Measurements from ENCODE around the gene POPDC2. TPM values are rescaled to one million over a fixed set of nuclear protein-coding genes. Genes with fewer than 3 reads are reported as not detected.

Gene POPDC2
- total RNA-seq, 1 experiment from 2014 or later, result 0.37 TPM

DNA sequence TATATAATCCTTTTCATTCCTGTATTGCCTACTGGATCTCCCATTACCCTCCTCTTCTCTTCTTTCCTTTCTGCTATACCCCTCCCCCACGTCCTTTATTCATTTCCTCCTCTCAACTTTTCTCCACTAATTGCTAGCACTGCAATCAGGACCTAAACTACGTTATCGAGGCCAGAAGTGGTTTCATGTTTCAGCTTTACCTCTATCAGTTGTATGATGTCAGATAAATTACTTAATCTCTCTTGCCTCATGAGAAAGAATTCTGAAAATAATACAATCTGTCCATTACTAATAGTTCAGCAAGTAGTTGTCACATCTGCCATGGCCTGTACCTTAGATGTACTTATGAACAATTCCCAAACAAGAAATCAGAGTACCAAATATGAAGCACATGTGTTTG, 10.6 kb downstream of the POPDC2 start:
- Histone ChIP-seq H4K91ac (ENCODE audit: insufficient read length, low read depth, low read length) (no peak overlapping the region), H3K27me3 (ENCODE audit: insufficient read depth, low read length) (no peaks in the 10 kb centered on the region), H2BK12ac (ENCODE audit: insufficient read length, low read depth, low read length) (no peak overlapping the region), H3K9ac (ENCODE audit: extremely low read depth, insufficient read length, low read length) (no peak overlapping the region), H2BK5ac (ENCODE audit: insufficient read length, low read length) (no peak overlapping the region), H4K5ac (ENCODE audit: insufficient read length, low read depth, low read length) (no peak overlapping the region), H3K4me2 (ENCODE audit: insufficient read depth, insufficient read length, low read length) (no peak overlapping the region), H3T11ph (ENCODE audit: low read length) (no peak overlapping the region), H3K9me3 (ENCODE audit: control insufficient read depth, low read depth, low read length) (no peaks in the 10 kb centered on the region), H3K18ac (ENCODE audit: insufficient read length, low read depth, low read length) (no peak overlapping the region), H3K79me1 (ENCODE audit: insufficient read depth, low read depth, low read length, poor library complexity, severe bottlenecking) (no peaks in the 10 kb centered on the region), H3K4ac (ENCODE audit: low read depth, low read length) (no peak overlapping the region), H2AFZ (ENCODE audit: low read length) (no peak overlapping the region), H4K8ac (replicated peaks; ENCODE audit: insufficient read length, low read depth, low read length) (no peak overlapping the region), H2BK20ac (ENCODE audit: low read depth, low read length, poor library complexity, severe bottlenecking) (no peak overlapping the region), H3K27ac (ENCODE audit: insufficient read length, low read depth, low read length) (no peak overlapping the region), H2AK5ac (ENCODE audit: insufficient read length, low read length) (no peak overlapping the region), H3K23ac (ENCODE audit: insufficient read length, low read depth, low read length) (no peak overlapping the region), H3K23me2 (ENCODE audit: insufficient read length, low read depth, low read length, poor library complexity, severe bottlenecking) (no peaks in the 10 kb centered on the region), H3K79me2 (ENCODE audit: insufficient read depth, low read length) (no peaks in the 10 kb centered on the region), H4K20me1 (ENCODE audit: control insufficient read depth, insufficient read depth, insufficient read length) (no peaks in the 10 kb centered on the region), H2BK15ac (ENCODE audit: low read depth, low read length) (no peak overlapping the region), H3K56ac (ENCODE audit: insufficient read length, low read depth, low read length) (no peak overlapping the region), H2BK120ac (ENCODE audit: low read depth, low read length, poor library complexity, severe bottlenecking) (no peak overlapping the region), H3K14ac (ENCODE audit: insufficient read depth, low read length) (no peak overlapping the region), H3K4me1 (ENCODE audit: insufficient read depth, low read length) (no peaks in the 10 kb centered on the region; the same call in 1 of the 2 replicates)
- Mint-ChIP-seq H3K4me1 (peaks cover 19 to 23% of the 10 kb centered on the region in 2 experiments), H3K9me3 (no peaks in the 10 kb centered on the region; a peak in 1 of 5 replicates), H3K27ac (no peak overlapping the region), H3K4me3 (no peak overlapping the region), H3K36me3 (ENCODE audit: insufficient read depth in 1 of 3, low read depth in 3 of 3) (no peaks in the 10 kb centered on the region; a peak in 1 of 7 replicates), H3K27me3 (ENCODE audit: low read depth) (no peaks in the 10 kb centered on the region)
- TF ChIP-seq, protein P1, sequence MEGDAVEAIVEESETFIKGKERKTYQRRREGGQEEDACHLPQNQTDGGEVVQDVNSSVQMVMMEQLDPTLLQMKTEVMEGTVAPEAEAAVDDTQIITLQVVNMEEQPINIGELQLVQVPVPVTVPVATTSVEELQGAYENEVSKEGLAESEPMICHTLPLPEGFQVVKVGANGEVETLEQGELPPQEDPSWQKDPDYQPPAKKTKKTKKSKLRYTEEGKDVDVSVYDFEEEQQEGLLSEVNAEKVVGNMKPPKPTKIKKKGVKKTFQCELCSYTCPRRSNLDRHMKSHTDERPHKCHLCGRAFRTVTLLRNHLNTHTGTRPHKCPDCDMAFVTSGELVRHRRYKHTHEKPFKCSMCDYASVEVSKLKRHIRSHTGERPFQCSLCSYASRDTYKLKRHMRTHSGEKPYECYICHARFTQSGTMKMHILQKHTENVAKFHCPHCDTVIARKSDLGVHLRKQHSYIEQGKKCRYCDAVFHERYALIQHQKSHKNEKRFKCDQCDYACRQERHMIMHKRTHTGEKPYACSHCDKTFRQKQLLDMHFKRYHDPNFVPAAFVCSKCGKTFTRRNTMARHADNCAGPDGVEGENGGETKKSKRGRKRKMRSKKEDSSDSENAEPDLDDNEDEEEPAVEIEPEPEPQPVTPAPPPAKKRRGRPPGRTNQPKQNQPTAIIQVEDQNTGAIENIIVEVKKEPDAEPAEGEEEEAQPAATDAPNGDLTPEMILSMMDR (conservative IDR thresholded peaks at IDR 0.05), result no peak
- 100% methylated on average over 1 of the region's 3 CpGs for WGBS (ENCODE audit: extremely low coverage, insufficient read length, low lambda C conversion rate)
- DNase-seq, result no peak
